WERI-Rb-1 (cell line): ENCODE data around the gene LRRN4.

ENCODE experiments used
- DNase-seq: peaks from one replicate; pipeline ENCODE4 v3.0.0-alpha.2; 2020
- H3K27ac ChIP-seq: fragments of 250-450 bp; sonication (Bioruptor Pico); 2 replicates; pipeline ENCODE4 v1.5.1; 2020; ENCODE audit warnings: mild to moderate bottlenecking, moderate library complexity
- H3K27me3 ChIP-seq: fragments of 250-450 bp; sonication (Bioruptor Pico); 2 replicates; pipeline ENCODE4 v1.5.1; 2021; ENCODE audit warnings: mild to moderate bottlenecking, low read depth, moderate library complexity; ENCODE audit not compliant: insufficient read depth, severe bottlenecking
- H3K36me3 ChIP-seq: fragments of 250-450 bp; sonication (Bioruptor Pico); 2 replicates; pipeline ENCODE4 v1.5.1; 2020; ENCODE audit warnings: mild to moderate bottlenecking, moderate library complexity
- H3K4me3 ChIP-seq: 2 replicates; pipeline ENCODE4 v1.5.1; 2011; ENCODE audit warnings: low read depth, mild to moderate bottlenecking, control low read depth, low read length
- H3K9me3 ChIP-seq: fragments of 250-450 bp; sonication (Bioruptor Pico); 2 replicates; pipeline ENCODE4 v1.5.1; 2021; ENCODE audit warnings: mild to moderate bottlenecking, moderate library complexity; ENCODE audit not compliant: severe bottlenecking
- CTCF ChIP-seq: IDR thresholded peaks from 2 replicates; pipeline ENCODE4 v1.5.1; 2011; ENCODE audit warnings: low read depth, mild to moderate bottlenecking, control low read depth, inconsistent platforms, low read length

The LRRN4 gene

GRCh38 chr20:6024768-6025167 is 29.1 kb downstream of the LRRN4 start:
- no peak overlapping the region for H3K4me3 ChIP-seq
- DNase-seq = no peak
- H3K9me3 ChIP-seq = peaks cover 7% of the 10 kb centered on the region
- no peaks in the 10 kb centered on the region for H3K27me3 ChIP-seq
- peaks cover 28% of the 10 kb centered on the region for H3K36me3 ChIP-seq
- TF ChIP-seq CTCF = no peak
- H3K27ac ChIP-seq = no peak overlapping the region

DNA sequence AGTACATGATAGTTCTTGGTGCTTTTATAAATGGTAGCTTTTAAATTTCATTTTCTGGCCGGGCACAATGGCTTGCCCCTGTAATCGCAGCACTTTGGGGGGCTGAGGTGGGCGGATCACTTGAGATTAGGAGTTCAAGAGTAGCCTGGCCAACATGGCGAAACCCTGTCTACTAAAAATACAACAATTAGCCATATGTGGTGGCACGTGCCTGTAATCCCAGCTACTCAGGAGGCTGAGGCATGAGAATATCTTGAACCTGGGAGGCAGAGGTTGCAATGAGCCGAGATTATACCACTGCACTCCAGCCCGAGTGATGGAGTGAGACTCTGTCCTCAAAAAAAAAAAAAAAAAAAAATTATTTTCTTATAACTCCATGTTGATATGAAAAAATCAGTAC is 36.0 kb downstream of the LRRN4 start:
- no peak overlapping the region for H3K27ac ChIP-seq
- DNase-seq = no peak
- no peak for TF ChIP-seq CTCF

DNA sequence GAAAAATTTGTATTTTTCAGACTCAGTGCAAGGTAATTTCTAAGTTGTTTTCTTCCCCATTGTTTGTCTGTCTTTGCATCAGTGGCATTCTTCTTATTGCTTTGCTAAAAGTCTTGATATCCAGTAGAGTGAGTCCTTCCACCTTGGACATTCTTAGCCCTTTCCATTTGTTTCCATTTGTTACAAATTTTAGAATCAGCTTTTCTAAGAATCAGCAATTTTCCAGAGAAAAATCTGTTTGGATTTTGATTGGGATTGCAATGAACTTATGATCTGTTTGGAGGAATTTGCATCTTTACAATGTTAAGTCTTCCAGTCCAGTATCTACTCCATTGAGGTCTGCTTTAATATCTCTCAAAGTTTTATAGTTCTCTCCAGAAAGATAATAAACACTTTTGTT is 36.4 kb downstream of the LRRN4 start:
- H3K27me3 ChIP-seq = no peaks in the 10 kb centered on the region
- H3K4me3 ChIP-seq = no peak overlapping the region
- H3K36me3 ChIP-seq = peaks cover 31% of the 10 kb centered on the region
- H3K9me3 ChIP-seq = no peaks in the 10 kb centered on the region
- TF ChIP-seq CTCF = no peak
- no peak overlapping the region for H3K27ac ChIP-seq
- no peak for DNase-seq

More for the DNA sequence above, 36.0 kb downstream of the LRRN4 start:
- Histone ChIP-seq H3K36me3 (peaks cover 28% of the 10 kb centered on the region), H3K4me3 (no peak overlapping the region), H3K27me3 (no peaks in the 10 kb centered on the region), H3K9me3 (no peaks in the 10 kb centered on the region)

DNA sequence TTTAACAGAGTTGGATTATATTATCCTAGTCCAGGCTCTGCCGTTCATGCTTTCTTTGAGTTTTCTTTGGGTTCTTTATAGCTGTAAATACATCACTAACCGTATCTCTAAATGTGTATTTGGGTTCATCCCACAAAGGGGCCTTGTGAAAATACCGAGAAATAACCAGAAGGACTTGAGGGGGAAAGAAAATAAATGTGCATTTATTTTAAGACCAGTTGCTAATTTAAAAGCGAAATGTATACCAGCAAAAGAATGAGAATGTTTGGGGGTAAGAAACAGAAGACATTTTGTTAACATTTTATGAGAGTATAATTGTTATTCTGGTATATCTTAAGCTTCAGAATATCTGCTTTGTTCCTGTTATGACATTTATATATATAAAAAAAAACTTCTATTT is 38.9 kb downstream of the LRRN4 start:
- no peak for TF ChIP-seq CTCF
- no peak for DNase-seq
- H3K36me3 ChIP-seq = peaks cover 54% of the 10 kb centered on the region

DNA sequence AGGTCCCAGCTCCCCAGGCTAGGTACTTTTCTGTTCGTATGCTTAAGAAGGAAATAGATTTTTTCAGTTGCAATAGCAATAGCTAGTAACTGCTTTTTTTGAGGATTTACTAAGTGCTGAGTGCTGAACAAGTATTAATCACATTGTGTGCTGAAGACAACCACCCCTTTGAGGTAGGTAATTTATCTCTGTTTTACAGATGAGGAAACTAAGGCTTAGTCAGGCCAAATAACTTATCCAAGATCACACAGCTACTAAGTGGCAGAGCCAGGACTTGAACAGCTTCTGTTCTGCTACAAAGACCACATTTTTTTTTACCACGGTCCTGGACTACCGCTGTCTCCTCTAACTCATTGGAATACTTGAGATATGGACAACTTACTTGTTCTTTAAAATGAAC is 39.8 kb downstream of the LRRN4 start:
- Histone ChIP-seq H3K36me3 (peaks cover 59% of the 10 kb centered on the region), H3K9me3 (no peaks in the 10 kb centered on the region), H3K27me3 (no peaks in the 10 kb centered on the region), H3K27ac (no peak overlapping the region), H3K4me3 (no peak overlapping the region)
- no peak for TF ChIP-seq CTCF
- DNase-seq = no peak

More for the DNA sequence above, 38.9 kb downstream of the LRRN4 start:
- no peaks in the 10 kb centered on the region for H3K9me3 ChIP-seq
- no peaks in the 10 kb centered on the region for H3K27me3 ChIP-seq
- H3K27ac ChIP-seq = no peak overlapping the region
- H3K4me3 ChIP-seq = no peak overlapping the region

GRCh38 chr20:6012179-6012578 is 41.7 kb downstream of the LRRN4 start:
- Histone ChIP-seq H3K27me3 (no peaks in the 10 kb centered on the region), H3K36me3 (peaks cover 59% of the 10 kb centered on the region), H3K4me3 (no peak overlapping the region), H3K9me3 (no peaks in the 10 kb centered on the region), H3K27ac (no peak overlapping the region)
- DNase-seq = no peak
- no peak for TF ChIP-seq CTCF
